PFSK-1 (cell line): Measurements from ENCODE around the gene CDC7.

ENCODE experiments used
- FOXP2 ChIP-seq: optimal IDR thresholded peaks from 2 replicates; pipeline ENCODE3; 2011; ENCODE audit warnings: borderline replicate concordance, control low read depth, inconsistent platforms; ENCODE audit not compliant: insufficient read depth; ENCODE audit errors: extremely low read length, extremely low read depth
- POLR2AphosphoS5 ChIP-seq: IDR thresholded peaks from 2 replicates; pipeline ENCODE4 v1.6.1; 2012; ENCODE audit warnings: low read depth, mild to moderate bottlenecking, control low read depth, low read length, moderate library complexity
- REST ChIP-seq, 2 experiments: IDR thresholded peaks; 2 replicates each; pipeline versions ENCODE4 v1.6.1 to v1.8.0; 2011 to 2012; ENCODE audit warnings: low read depth in 2 of 2, low read length in 2 of 2, control low read depth in 1 of 2, inconsistent platforms in 1 of 2, mild to moderate bottlenecking in 1 of 2, moderate library complexity in 1 of 2; ENCODE audit not compliant: insufficient read depth in 1 of 2
- SIN3A ChIP-seq: IDR thresholded peaks from 2 replicates; pipeline ENCODE4 v1.6.1; 2012; ENCODE audit warnings: mild to moderate bottlenecking, low read length, moderate library complexity, borderline replicate concordance; ENCODE audit not compliant: insufficient read depth
- TAF1 ChIP-seq: IDR thresholded peaks from 2 replicates; pipeline ENCODE4 v1.6.1; 2012; ENCODE audit warnings: low read length, control low read depth, borderline replicate concordance; ENCODE audit not compliant: insufficient read depth

Gene CDC7

GRCh38 chr1:91501523-91501851 is 836 bp downstream of the CDC7 start:
- TF ChIP-seq TAF1 (no peak), POLR2AphosphoS5 (no peak), REST (IDR thresholded peaks at IDR 0.05; ENCODE audit: insufficient read depth in 1 of 2, low read depth in 2 of 2, low read length in 2 of 2) (no peak), FOXP2 (no peak), SIN3A (no peak; the same call in 1 of the 2 replicates)

GRCh38 chr1:91501971-91502671 is 1.5 kb downstream of the CDC7 start:
- TF ChIP-seq REST (IDR thresholded peaks at IDR 0.05; ENCODE audit: insufficient read depth in 1 of 2, low read depth in 2 of 2, low read length in 2 of 2) (no peak), POLR2AphosphoS5 (no peak), TAF1 (no peak), FOXP2 (no peak)

GRCh38 chr1:91502672-91503184 is 2.1 kb downstream of the CDC7 start:
- no peak for TF ChIP-seq FOXP2
- TF ChIP-seq SIN3A, result no peak
- no peak for TF ChIP-seq TAF1
- no peak for TF ChIP-seq REST (IDR thresholded peaks at IDR 0.05; ENCODE audit: insufficient read depth in 1 of 2, low read depth in 2 of 2, low read length in 2 of 2)
- TF ChIP-seq POLR2AphosphoS5, result no peak

GRCh38 chr1:91503332-91503900 is 2.8 kb downstream of the CDC7 start:
- no peak for TF ChIP-seq TAF1
- no peak for TF ChIP-seq POLR2AphosphoS5
- TF ChIP-seq SIN3A, result no peak

- no peak for TF ChIP-seq SIN3A
- TF ChIP-seq POLR2AphosphoS5, result no peak
Observed at GRCh38 chr1:91503975-91504530, 3.4 kb downstream of the CDC7 start.

- TF ChIP-seq FOXP2 (no peak), REST (IDR thresholded peaks at IDR 0.05; ENCODE audit: insufficient read depth in 1 of 2, low read depth in 2 of 2, low read length in 2 of 2) (no peak), SIN3A (no peak), POLR2AphosphoS5 (no peak), TAF1 (no peak)
Observed at GRCh38 chr1:91505086-91505485, 4.4 kb downstream of the CDC7 start.
